Measurements from ENCODE around the gene FAF1.

DNA sequence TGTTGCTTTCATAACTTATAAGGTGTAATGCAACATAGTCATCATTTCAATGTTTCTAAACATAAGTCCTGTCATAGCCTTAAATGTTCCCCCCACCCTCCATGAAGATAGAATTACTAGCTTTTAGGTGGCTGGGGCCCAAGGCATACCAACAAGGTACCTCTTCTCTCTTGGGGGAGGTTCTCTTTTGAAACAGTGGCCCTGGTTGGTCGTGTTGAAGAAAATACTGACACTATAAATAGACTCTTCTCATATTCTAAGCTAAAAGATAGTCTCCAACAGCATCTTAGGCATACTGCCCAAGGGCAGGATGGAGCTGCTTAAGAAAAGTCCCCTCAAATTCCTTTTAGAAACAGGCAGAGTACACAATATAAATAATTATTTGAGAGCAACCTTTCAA is 255.0 kb downstream of the FAF1 start:
- TF ChIP-seq, protein P1, sequence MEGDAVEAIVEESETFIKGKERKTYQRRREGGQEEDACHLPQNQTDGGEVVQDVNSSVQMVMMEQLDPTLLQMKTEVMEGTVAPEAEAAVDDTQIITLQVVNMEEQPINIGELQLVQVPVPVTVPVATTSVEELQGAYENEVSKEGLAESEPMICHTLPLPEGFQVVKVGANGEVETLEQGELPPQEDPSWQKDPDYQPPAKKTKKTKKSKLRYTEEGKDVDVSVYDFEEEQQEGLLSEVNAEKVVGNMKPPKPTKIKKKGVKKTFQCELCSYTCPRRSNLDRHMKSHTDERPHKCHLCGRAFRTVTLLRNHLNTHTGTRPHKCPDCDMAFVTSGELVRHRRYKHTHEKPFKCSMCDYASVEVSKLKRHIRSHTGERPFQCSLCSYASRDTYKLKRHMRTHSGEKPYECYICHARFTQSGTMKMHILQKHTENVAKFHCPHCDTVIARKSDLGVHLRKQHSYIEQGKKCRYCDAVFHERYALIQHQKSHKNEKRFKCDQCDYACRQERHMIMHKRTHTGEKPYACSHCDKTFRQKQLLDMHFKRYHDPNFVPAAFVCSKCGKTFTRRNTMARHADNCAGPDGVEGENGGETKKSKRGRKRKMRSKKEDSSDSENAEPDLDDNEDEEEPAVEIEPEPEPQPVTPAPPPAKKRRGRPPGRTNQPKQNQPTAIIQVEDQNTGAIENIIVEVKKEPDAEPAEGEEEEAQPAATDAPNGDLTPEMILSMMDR (IDR thresholded peaks at IDR 0.05): no peak
- TF ChIP-seq POLR2A (IDR thresholded peaks at IDR 0.05): no peak

Data from lower leg skin (tissue), 3 donors.